WI38 (cell line): ENCODE measurements around the gene GPC5.

Experiments used
- H3K4me3 ChIP-seq: 2 replicates; pipeline ENCODE4 v1.5.1; 2011; ENCODE audit warnings: low read depth, mild to moderate bottlenecking, control low read depth, low read length
- CTCF ChIP-seq: IDR thresholded peaks from 2 replicates; pipeline ENCODE4 v1.5.1; 2012; ENCODE audit warnings: low read depth, mild to moderate bottlenecking, control low read depth, low read length

GPC5 gene

GRCh38 chr13:92224825-92225224 lies 826.4 kb downstream of the GPC5 start:
- H3K4me3 ChIP-seq: no peak overlapping the region
- TF ChIP-seq CTCF: no peak

GRCh38 chr13:92225861-92226260 lies 827.4 kb downstream of the GPC5 start:
- H3K4me3 ChIP-seq: no peak overlapping the region
- TF ChIP-seq CTCF: no peak

- TF ChIP-seq CTCF: no peak
- no peak overlapping the region for H3K4me3 ChIP-seq
These were observed 834.5 kb downstream of the GPC5 start for GRCh38 chr13:92232871-92233270.

- no peak for TF ChIP-seq CTCF
- no peak overlapping the region for H3K4me3 ChIP-seq
These were observed 853.3 kb downstream of the GPC5 start for GRCh38 chr13:92251671-92252210.

GRCh38 chr13:92255526-92255925 lies 857.1 kb downstream of the GPC5 start:
- H3K4me3 ChIP-seq: no peak overlapping the region
- no peak for TF ChIP-seq CTCF

- H3K4me3 ChIP-seq: no peak overlapping the region
- no peak for TF ChIP-seq CTCF
These were observed 857.8 kb downstream of the GPC5 start for GRCh38 chr13:92256211-92256610.

GRCh38 chr13:92259046-92259445 lies 860.6 kb downstream of the GPC5 start:
- H3K4me3 ChIP-seq: no peak overlapping the region

More at GRCh38 chr13:92259046-92259445, 860.6 kb downstream of the GPC5 start:
- TF ChIP-seq CTCF: no peak
